Lung microvascular endothelial cell (primary cell): ENCODE measurements around the gene MORF4L2. TPM values are rescaled to one million over a fixed set of nuclear protein-coding genes. Genes with fewer than 3 reads are reported as not detected.
"Not testable (repeated sequence)": the region's sequence is repeated elsewhere in the genome, so short reads cannot be mapped to it uniquely, and the experiment has no call there.

ENCODE experiments used
- DNase-seq, 2 donors: peaks; one replicate each; pipeline versions ENCODE4 v3.0.0 to v3.0.0-alpha.2; 2010; ENCODE audit warnings: low read depth in 2 of 2
- total RNA-seq: library from RNA; depleted of rRNA; stranded (reverse); fragments of >200 nt; gene quantifications from 2 replicates; pipeline ENCODE4 v1.2.1, GENCODE V29; 2014

Gene MORF4L2
- total RNA-seq, 1 donor from 2014 or later: 368 TPM

DNA sequence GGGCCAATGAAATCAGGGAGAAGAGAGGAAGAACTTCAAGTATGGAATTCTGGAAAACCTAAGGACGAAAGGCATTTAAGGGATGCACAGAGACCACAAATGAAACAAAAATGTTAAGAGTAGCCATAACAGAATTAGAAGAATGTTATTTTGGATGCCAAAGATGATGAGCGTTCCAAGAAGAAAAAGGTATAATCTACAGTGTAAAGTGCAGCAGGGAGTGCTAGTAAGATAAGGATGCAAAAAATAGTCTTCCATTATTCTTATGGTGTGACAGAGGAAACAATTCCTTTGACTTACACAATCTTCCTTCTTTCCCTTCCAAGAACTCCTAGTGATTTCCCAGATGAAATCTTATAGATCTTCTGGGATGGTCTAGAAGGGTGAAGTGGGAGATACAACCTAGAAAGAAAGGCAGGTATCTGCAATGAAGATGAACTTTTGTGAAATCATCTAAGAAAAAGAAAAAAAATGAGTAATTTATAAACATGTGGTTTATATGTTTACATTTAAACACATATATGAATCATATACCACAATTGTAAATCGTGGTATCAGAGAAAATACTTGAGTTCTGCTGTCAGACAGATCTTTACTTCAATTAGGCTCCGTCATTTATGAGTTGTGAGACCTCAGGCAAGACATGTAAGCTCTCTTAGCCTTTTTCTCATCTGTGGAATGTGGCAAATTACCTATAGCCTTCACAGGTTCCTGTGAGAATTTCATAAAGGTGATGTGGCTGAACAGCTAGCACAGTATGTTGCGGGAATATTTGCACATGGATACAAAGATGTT, 8.1 kb downstream of the MORF4L2 start:
- DNase-seq: no peak

DNA sequence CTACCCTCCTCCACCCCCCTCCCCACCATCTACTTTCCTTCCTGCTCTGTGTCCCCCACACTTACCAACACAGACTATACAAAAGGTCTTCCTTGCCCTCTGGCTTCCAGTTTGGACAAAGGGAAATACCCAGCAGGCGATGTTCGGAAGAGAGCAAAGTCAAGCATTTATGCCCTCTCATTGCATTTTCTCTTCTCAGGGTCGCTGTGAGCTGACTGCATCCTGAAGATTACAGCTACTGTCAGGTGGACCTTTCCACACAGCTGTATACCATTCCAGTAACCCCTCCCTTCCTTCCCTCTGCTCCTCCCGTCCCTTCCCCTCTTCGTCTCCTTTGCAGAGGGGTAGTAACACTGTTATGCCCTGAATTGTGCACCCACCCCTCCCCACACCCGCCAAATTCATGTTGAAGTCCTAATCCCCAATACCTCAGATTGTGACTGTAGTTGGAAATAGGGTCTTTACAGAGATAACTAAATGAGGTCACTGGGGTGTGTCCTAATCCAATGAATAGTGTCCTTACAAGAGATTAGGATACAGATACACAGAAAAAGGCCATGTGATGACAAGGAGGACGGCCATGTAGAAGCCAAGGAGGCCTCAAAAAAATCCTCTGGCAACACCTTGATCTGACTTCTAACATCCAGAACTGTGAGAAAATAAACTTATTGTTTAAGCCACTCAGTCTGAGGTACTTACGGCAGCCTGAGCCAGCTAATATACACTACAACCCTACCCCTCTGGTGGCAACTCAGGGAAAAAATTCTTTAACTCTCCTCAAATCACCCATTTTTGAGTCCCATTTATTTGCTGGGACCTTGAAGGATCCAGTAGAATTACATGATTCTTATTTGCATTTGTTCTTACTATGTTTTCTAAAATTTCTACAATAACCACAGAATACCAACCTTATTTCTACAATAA, 11.7 kb downstream of the MORF4L2 start:
- DNase-seq: peak in 1 of 2 donors; percentile 10

DNA sequence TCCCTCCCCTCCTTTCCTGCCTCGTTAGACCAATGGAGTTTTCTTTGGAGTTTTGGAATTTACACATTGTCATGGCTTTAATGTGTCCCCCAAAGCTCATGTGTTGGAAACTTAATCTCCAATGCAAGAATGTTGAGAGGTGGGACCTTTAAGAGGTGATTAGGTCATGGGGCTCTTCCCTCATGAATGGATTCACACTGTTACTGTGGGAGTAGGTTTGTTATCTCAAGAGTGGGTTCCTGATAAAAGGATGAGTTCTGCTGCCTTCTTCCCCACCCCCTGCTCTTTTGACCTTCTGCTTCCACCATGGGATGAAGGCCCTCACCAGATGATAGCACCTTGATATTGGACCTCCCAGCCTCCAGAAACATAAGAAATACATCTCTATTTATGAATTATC, 16.8 kb downstream of the MORF4L2 start:
- no peak for DNase-seq

DNA sequence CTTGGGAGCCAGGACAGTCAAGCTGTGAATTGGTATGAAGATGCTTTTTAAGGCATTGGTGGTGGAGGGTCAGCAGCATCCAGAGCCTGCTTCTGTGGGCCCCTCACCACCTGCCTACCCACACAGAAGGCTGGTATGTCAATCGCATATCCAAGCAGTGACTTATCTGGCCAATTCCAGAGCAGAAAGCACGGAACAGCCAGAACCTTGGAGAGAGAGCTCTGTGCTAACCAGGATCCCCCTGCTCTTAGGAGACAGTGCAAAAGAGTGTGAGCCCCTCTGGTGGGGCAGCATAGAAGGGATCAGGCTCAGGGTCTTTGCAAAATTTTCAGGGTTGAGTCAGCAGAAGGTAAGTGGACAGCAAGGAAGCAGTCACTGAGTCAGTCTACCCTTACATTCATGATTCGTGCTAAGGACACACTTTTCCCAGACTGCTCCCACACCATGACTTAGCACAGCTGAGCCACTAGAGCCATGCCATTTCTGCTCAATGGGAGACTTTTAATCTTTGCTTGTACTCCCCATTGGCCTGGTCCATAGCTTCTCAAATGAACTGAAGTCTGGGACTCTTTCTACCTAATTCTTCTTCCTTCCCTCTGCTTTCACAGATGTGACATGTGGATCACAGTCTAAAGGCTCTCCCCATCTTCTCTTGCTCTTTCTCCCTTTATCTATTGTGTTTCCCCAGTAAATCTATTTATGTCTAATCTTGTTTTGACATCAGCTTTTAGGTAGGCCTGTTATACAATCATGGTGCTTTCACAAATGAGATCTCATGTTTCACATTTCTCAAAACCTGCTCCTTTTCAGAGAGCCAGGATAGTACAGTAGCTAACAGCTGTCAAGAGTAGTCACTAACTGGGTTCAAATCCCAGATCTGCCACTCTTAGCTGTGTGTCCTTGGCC, 20.0 kb downstream of the MORF4L2 start:
- no peak for DNase-seq

DNA sequence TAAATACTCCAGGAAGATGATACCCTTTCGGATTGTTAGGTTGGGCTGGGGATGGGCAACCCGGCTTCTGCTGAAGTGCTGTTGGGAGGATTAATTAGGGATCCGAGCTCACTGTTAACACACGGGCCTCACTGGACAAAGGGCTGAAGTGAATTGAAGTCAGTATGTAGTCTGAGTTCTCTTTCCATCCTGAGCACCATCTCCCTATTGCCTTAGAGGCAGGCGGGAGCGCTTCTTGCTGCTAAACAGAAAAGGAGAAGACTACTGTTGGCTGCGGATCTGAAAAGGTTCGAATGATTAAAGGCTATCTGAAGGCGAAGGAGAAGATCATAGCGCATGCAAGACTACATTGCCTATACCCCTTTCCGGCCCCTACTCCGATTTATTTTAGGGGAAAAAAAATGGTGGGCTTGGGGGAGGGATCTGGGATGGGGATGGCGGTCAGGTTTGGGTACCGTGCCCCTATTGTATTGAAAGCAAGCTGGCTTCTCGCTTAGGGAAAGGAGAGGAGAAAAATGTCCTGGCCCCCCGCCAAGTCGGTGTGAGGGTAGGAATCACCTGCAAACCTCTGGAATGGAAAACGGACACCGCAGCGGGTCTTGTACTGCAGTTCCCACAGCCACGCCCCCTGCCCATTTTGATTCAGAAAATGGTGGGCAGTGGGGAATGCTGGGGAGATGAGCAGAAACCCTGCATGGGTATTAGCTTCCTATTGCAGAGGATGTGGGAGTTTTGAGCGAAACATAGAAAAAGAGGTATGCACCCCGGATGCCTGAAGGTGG, 22.3 kb downstream of the MORF4L2 start:
- peak in 1 of 2 donors; percentile 9 for DNase-seq

DNA sequence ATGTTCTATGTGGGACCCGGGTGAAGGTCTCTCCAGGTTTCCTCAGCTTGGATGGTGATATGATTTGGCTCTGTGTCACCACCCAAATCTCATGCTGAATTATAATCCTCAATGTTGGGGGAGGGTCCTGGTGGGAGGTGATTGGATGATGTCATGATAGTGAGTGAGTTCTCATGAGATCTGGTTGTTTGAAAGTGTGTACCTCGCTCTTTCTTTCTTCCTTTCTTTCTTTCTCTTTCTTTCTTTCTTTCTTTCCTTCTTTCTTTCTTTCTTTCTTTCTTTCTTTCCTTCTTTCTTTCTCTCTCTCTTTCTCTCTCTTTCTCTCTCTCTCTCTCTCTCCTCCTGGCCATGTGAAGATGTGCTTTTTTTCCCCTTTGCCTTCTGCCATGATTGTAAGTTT, 27.0 kb downstream of the MORF4L2 start:
- not testable (repeated sequence) for DNase-seq

DNA sequence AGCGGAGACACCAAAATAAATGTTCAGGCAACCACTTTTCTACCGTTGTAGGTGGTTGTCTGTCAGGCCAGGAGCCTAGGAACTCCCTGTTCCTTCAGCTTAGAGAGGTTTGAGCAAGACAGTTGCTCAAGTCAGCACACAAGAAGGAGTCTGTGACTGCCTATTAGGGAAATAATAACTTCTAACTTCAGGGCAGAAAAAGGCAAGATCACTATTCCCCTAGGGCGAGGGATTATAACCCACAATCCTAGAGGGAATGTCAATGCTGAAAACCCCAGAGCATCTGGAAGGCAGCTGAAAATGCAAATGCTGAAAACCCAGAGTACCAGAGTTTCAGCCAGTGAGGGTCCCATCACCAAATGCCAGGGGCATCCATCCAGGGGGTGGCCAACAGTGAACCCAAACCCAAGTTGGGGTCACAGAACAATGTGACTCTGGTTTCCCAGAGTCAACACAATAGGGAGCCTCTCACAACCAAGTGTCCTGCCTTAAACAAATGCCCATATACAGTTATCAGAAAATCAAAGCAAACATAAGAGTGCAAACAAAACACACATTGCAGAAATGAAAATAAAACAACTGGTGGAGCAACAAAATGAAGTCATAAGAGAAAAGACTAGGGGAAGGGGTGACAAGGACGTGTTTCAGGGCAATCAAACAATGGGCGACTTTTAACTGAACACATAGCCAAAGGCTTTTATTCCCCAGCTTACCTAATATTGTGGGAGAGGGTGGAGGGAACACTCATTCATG, 27.6 kb downstream of the MORF4L2 start:
- DNase-seq: no peak

DNA sequence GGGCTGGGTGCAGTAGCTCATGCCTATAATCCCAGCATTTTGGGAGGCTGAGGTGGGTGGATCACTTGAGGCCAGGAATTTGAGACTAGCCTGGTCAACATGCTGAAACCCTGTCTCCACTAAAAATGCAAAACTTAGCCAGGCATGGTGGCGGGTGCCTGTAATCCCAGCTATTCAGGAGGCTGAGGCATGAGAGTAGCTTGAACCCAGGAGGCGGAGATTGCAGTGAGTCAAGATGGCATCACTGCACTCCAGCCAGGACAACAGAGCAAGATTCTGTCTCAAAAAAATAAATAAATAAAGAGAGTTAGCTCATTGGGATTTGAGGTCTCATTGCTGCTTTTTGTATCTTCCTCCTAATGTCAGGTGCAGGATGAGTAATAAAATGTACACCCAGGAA, 29.4 kb downstream of the MORF4L2 start:
- DNase-seq: not testable (repeated sequence)

DNA sequence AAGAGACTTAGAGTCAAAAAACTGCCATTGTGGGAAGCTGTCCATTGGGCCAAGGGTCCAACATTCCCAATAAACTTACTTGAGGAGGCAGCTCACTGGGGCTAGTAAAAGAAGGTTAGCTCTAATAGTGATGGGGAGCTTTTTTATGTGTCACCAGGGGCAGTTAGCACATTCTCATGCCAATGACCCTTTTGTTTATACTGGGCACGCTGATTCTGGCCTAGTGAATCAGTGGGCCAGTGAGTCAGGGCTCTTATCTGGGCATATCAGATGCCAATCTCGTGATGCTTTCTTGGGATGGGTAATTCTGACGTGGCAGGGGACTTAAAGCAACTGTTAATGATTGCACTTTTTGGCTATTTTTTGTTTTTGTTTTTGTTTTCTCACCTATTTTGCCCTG, 29.9 kb downstream of the MORF4L2 start:
- DNase-seq: peak; percentile 19 to 55

DNA sequence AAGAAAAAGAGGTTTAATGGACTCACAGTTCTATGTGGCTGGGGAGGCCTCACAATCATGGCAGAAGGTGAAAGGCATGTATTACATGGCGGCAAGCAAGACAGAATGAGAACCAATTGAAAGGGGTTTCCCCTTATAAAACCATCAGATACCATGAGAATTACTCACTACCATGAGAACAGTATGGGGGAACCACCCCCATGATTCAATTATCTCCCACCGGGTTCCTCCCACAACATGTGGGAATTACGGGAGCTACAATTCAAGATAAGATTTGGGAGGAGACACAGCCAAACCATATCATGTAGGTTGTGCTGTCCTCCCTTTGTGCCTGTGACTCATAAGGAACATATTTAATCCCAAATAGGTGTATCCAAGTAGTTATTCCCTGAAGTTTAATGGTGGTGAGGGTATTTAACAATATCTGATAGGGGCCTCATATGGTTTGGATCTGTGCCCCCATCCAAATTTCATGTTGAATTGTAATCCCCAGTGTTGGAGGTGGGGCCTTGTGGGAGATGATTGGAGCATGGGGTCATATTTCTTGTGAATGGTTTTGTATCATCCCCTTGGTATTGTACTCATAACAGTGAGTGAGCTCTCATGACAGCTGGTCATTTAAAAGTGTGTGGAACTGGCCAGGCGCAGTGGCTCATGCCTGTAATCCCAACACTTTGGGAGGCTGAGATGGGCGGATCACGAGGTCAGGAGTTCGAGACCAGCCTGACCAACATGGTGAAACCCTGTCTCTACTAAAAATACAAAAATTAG, 31.1 kb downstream of the MORF4L2 start:
- DNase-seq: not testable (repeated sequence)

DNA sequence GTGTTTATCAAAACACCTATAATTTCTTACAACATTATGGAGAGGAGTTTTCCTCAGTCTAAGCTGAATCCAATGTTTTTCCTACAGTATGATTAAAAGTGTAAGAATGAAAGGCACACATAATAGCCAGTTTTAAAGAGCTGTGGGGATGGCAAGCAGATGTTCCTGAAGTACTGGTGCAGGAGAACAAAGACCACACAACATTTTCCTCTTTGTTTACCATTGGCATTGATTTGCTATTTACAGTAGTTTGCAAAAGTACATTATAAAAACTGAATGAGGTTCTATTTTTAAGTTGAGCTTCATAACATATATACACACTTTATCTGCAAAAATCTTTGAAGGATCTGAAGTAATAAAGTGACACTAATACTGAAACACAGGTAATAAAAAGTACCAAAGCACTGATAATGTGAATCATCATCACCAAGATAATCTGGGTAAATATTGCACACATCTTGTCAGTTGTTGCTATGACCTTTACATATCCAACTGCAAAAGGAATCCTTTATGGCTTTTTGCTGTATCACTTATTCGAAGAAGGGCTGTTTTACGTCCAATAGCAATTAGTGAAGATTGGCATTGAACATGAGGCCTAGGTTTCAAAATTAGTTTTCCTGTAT, 35.2 kb downstream of the MORF4L2 start:
- no peak for DNase-seq

DNA sequence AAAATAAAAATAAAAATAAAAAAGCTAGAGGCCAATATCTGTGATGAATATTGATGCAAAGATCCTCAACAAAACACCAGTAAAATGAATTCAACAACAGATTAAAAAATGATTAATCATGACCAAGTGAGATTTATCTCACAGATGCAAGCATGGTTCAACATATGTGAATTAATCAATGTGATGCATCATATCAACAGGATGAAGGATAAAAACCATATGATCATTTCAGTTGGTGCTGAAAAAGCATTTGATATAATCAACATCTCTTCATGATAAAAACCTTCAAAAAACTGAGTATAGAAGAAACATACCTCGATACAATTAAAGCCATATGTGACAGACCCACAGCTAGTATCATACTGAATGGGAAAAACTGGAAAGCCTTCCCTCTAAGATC, 38.9 kb downstream of the MORF4L2 start:
- no peak for DNase-seq

DNA sequence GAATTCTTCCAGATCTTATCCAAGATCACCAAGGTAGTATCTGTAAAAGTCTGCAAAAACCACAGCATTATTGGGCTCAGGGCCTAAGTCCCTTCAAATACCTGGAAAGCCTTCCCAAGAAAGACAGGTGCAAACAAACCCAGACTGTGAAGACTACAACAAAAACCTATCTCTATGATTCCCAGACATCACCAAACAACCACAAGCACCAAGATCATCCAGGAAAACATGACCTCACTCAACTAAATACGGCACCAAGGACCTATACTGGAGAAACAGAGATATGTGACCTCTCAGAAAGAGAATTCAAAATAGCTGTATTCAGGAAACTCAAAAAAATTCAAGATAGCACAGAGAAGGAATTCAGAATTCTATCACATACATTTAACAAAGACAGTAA, 42.4 kb downstream of the MORF4L2 start:
- DNase-seq: no peak

DNA sequence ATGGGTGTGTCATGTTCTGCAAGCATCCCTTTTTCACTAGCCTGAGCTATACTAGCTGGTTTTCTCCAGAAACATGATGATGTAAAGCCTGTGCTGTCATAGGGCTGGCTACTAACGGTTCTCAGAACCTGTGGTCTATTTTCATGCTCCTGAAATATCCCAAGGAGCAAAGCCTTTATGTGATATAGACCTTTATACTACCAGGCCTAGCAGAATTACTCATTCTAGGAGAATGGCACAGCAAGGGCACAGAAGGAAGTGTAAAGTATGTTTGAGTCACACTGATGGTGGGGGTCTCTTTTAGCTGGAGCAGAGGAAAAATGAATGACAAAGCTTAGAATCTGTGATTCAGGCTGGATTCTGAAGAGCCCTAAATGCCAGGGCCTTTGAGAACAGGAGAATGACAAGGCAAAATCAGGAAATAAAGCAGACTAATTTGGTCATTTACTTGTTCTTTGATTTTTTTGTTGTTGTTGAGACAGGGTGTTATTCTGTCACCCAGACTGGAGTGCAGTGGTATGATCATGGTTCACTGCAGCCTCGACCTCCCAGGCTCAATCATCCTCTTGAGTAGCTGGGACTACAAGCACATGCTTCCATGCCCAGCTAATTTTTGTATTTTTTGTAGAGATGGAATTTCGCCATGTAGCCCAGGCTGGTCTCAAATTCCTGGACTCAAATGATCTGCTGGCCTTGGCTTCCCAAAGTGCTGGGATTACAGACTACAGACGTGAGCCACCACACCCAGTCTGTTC, 45.9 kb downstream of the MORF4L2 start:
- DNase-seq: peak in 1 of 2 donors; percentile 17

DNA sequence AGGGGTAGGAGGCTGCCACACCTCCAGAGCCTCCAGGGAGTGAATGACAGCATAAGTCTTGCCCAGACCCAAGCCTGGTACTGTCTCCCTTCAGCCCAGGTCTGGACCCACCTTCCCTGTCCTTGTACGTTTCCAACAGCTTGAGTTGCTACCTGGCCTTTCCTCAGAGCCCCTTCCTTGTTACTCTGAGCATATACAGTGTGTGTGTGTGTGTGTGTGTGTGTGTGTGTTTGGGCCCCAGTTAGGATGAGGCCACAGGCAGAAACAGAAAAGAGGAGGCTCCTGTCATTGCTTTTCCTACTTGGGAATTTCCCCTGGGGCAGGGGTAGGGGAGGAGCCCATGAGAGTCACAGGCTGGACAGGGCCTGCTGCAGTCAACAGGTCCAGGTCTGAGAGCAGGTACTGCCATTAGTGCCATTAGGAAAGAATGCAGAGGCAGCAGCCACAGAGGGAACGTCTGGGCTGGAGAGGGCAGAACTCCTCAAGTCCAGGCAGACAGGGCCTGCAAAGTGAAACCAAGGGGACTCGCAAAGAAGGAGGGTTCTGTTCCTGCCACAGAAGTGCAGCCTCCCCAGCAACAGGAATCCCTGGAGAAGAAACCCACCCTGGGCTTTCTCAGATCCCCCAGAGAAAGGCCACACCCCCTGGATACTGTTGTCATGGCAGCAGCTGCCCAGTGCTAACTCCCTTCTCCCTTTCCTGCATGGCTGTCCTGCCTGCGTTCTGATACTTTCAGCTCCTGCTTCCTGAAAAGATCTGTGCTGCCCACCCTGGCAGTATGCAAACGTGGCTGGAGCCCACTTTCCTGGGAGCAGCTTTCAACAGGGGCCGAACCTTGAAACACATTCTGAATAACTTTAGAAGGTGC, 47.8 kb downstream of the MORF4L2 start:
- peak; percentile 9 to 27 for DNase-seq

DNA sequence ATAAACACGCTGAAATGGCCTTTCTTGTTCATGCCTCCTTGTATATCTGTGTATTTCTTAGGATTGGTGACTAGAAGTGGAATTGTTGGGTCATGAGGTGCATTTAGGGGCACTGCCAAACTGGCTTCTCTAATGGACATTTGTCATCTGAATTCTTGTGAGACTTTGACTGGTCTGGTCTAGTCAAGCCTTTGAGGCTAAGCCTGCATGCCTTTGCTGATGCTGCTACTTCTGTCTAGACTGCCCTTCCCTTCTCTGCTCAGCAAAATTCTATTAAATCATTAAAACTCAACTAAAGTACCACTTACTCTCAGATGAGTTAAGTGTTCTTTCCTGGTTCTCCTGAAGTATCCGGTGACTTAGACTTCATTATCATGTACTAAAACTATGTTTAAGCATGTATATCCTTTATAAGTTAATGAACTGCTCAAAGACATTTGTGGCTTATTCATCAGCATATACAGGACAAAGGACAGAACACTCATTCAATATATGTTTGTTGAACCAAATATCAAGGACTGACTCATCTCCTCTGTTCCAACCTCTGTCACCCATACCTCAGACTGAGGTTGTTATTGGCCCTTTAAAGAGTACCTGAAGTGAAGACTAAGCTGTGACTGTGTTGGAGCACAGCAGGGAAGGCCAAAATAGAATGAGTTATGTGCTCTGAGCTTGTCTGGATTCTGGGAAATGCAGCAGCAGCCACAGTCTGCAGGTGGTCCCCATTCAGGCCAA, 48.7 kb downstream of the MORF4L2 start:
- DNase-seq: no peak
